Osteocyte (in vitro differentiated cells): ENCODE data around the gene FZD8. TPM values are rescaled to one million over a fixed set of nuclear protein-coding genes. Genes with fewer than 3 reads are reported as not detected.

ENCODE experiments used
- DNase-seq: peaks from one replicate; pipeline ENCODE4 v3.0.0; 2021; ENCODE audit warnings: mixed read lengths; ENCODE audit not compliant: unreplicated experiment; ENCODE audit errors: extremely low spot score
- H3K27ac Mint-ChIP-seq: one replicate; pipeline ENCODE4 v1.8.0; 2021; ENCODE audit warnings: mild to moderate bottlenecking, mixed read lengths; ENCODE audit not compliant: unreplicated experiment
- H3K27me3 Mint-ChIP-seq: one replicate; pipeline ENCODE4 v1.8.0; 2021; ENCODE audit warnings: mixed read lengths; ENCODE audit not compliant: unreplicated experiment
- H3K36me3 Mint-ChIP-seq: one replicate; pipeline ENCODE4 v1.8.0; 2021; ENCODE audit warnings: mixed read lengths; ENCODE audit not compliant: unreplicated experiment
- H3K4me1 Mint-ChIP-seq: one replicate; pipeline ENCODE4 v1.8.0; 2021; ENCODE audit warnings: mixed read lengths; ENCODE audit not compliant: unreplicated experiment
- H3K4me3 Mint-ChIP-seq: one replicate; pipeline ENCODE4 v1.8.0; 2021; ENCODE audit warnings: mild to moderate bottlenecking, moderate library complexity, mixed read lengths; ENCODE audit not compliant: unreplicated experiment
- H3K9me3 Mint-ChIP-seq: one replicate; pipeline ENCODE4 v1.8.0; 2021; ENCODE audit warnings: mixed read lengths; ENCODE audit not compliant: unreplicated experiment
- total RNA-seq: library from RNA; stranded (reverse); gene quantifications from 2 replicates; pipeline ENCODE4 v1.2.1, GENCODE V29; 2021
- TF ChIP-seq, protein P1 (sequence below): fragments of 200-600 bp; sonication (generic); IDR thresholded peaks from 2 replicates; pipeline ENCODE4 v1.5.0; 2021; ENCODE audit warnings: antibody characterized with exemption, mild to moderate bottlenecking, moderate library complexity

Gene FZD8
- total RNA-seq, 1 donor from 2014 or later = 28.7 TPM

DNA sequence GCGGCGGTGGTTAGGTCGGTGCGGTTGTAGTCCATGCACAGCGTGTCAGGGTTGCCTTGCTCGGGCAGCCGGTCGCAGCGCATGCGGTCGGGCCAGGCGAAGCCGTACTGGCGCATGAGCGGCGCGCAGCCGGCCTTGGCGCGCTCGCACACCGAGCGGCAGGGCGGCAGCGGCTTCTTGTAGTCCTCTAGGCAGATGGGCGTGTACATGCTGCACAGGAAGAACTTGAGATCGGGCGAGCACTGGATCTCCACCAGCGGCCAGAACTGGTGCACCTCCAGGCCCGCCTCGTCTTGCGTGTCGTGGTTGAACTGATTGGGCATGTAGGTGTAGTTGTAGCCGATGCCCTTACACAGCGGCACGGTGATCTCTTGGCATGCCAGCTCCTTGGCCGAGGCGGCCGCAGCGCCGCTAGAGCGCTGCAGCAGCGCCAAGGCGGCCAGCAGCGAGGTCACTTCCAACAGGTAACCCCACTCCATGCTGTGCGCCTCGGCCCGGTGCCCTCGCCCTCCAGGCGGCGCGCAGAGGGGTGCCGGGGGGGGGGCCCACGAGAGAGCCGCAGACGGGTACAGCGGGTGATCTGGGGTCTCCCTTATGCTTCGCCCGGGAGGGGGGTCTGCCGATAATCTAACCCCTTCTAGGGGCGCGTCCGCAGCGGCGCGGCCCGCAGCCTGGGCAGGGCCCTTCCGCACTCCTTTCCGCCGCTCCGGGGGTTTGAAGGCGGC lies 983 bp downstream of the FZD8 start:
- peak; percentile 92 for DNase-seq
- Mint-ChIP-seq H3K27ac (peak overlapping the region; percentile 41), H3K36me3 (no peaks in the 10 kb centered on the region), H3K27me3 (no peaks in the 10 kb centered on the region), H3K9me3 (no peaks in the 10 kb centered on the region), H3K4me1 (peaks cover 43% of the 10 kb centered on the region), H3K4me3 (peak overlapping the region; percentile 79)
- TF ChIP-seq, protein P1, sequence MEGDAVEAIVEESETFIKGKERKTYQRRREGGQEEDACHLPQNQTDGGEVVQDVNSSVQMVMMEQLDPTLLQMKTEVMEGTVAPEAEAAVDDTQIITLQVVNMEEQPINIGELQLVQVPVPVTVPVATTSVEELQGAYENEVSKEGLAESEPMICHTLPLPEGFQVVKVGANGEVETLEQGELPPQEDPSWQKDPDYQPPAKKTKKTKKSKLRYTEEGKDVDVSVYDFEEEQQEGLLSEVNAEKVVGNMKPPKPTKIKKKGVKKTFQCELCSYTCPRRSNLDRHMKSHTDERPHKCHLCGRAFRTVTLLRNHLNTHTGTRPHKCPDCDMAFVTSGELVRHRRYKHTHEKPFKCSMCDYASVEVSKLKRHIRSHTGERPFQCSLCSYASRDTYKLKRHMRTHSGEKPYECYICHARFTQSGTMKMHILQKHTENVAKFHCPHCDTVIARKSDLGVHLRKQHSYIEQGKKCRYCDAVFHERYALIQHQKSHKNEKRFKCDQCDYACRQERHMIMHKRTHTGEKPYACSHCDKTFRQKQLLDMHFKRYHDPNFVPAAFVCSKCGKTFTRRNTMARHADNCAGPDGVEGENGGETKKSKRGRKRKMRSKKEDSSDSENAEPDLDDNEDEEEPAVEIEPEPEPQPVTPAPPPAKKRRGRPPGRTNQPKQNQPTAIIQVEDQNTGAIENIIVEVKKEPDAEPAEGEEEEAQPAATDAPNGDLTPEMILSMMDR = no peak

DNA sequence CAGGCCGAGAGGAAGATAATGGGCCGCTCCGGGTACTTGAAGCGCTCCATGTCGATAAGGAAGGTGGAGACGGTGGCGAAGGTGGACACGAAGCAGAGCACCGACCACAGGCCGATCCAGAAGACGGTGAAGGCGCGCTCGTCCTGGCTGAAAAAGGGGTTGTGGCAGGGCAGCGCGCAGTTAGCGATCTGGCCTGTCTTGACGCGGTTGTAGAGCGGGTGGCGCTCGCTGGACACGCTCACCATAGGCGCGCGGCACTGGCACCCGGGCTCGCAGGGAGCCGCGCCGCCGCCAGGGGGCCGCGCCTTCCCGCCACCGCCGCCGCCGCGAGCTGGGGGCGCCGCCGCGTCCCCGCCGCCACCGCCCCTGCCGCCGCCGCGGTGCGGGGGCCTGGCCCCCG lies 1.6 kb downstream of the FZD8 start:
- DNase-seq = peak; percentile 88
- TF ChIP-seq, protein P1 = peak; percentile 61
- Mint-ChIP-seq H3K9me3 (no peaks in the 10 kb centered on the region), H3K36me3 (no peaks in the 10 kb centered on the region), H3K4me1 (peaks cover 48% of the 10 kb centered on the region), H3K27me3 (no peaks in the 10 kb centered on the region), H3K27ac (peak overlapping the region; percentile 50), H3K4me3 (peak overlapping the region; percentile 82)

DNA sequence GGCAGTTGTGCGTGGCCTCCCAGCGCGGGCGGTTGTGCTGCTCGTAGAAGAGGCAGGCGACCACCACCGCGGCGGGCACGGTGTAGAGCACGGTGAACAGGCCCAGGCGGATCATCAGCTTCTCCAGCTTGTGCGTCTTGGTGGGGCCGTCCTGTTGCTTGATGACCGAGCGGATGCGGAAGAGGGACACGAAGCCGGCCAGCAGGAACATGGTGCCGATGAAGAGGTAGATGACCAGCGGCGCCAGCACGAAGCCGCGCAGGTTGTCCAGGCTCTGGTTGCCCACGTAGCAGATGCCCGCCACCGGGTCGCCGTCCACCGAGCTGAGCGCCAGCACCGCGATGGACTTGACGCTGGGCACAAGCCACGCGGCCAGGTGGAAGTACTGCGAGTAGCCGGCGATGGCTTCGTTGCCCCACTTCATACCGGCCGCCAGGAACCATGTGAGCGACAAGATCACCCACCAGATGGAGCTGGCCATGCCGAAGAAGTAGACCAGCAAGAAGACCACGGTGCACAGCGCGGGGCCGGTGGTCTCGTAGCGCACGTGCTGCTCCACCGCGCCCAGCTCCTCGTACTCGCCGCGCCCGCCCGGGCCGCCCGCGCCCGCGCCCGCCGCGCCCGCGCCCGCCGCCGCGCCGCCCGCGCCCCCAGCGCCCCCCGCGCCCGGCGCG lies 2.2 kb downstream of the FZD8 start:
- Mint-ChIP-seq H3K4me3 (peak overlapping the region; percentile 82), H3K27ac (no peak overlapping the region), H3K9me3 (no peaks in the 10 kb centered on the region), H3K4me1 (peaks cover 45% of the 10 kb centered on the region), H3K27me3 (no peaks in the 10 kb centered on the region), H3K36me3 (no peaks in the 10 kb centered on the region)
- TF ChIP-seq, protein P1 = no peak
- no peak for DNase-seq

DNA sequence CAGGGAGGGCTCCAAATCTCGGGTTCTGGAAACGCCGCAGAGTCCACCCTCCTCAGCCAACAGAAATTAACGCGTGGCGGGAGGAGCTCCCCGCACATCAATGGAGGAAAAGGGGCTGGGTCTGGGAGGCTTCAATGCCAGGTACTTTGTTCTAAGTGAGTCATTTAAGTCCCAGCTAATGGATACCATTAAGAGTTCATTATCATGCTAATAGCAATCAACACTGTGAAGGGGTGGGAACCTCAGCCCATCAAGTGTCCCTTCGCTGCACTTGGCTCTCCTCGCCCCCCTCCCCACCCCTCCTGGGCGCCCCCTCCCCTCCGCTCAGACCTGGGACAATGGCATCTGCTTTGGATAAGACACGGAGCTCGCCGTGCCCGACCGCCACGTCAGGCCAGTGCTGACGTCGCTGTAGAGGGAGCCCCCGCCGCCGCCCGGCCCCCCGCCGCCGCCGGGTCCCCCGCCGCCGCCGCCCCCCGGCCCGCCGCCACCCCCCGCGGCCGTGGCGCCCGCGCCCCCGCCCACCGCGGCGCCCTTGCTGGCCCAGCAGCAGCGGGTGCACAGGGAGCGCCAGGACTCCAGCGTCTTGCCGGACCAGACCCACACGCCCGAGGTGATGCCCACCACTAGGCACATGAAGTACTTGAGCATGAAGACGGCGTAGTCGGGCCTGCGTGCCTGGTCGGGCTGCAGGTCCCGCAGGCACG lies 2.9 kb downstream of the FZD8 start:
- H3K27ac Mint-ChIP-seq = no peak overlapping the region
- peaks cover 38% of the 10 kb centered on the region for H3K4me1 Mint-ChIP-seq
- TF ChIP-seq, protein P1 = no peak
- H3K9me3 Mint-ChIP-seq = no peaks in the 10 kb centered on the region
- no peak for DNase-seq
- no peaks in the 10 kb centered on the region for H3K36me3 Mint-ChIP-seq
- H3K27me3 Mint-ChIP-seq = no peaks in the 10 kb centered on the region
- peak overlapping the region; percentile 75 for H3K4me3 Mint-ChIP-seq

DNA sequence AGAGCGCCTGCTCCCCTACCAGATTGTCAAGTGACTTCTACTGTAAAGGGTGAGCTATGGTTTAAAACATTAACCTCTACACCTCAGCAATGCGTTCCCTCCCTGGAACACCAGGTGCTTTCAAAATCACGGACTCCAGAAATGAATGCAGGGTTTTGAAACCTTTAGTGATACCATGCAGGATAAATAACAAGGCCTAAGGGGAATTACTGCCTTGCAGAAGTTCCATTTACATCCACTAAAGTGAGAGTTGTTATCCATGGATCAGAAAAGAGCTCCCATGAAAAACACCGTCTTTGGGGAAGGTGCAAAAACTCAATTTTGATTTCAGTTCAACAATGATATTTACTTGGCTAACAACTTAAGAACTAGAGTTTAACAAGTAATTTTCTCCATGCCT lies 4.0 kb downstream of the FZD8 start:
- peak overlapping the region; percentile 29 for H3K4me3 Mint-ChIP-seq
- H3K4me1 Mint-ChIP-seq = peaks cover 33% of the 10 kb centered on the region
- TF ChIP-seq, protein P1 = no peak
- DNase-seq = no peak
- H3K9me3 Mint-ChIP-seq = no peaks in the 10 kb centered on the region
- H3K36me3 Mint-ChIP-seq = no peaks in the 10 kb centered on the region
- H3K27me3 Mint-ChIP-seq = no peaks in the 10 kb centered on the region
- no peak overlapping the region for H3K27ac Mint-ChIP-seq
